Stimulated activated CD8-positive, alpha-beta memory T cell treated with anti-CD3 and anti-CD28 coated beads, Interleukin-4, amount 100 ng/mL, for 24 hours (primary cell): ENCODE results near the gene DMGDH.

ENCODE experiments used
- DNase-seq: peaks from one replicate; pipeline ENCODE4 v3.0.0-alpha.2; 2020; ENCODE audit warnings: low read depth

DMGDH gene

DNA sequence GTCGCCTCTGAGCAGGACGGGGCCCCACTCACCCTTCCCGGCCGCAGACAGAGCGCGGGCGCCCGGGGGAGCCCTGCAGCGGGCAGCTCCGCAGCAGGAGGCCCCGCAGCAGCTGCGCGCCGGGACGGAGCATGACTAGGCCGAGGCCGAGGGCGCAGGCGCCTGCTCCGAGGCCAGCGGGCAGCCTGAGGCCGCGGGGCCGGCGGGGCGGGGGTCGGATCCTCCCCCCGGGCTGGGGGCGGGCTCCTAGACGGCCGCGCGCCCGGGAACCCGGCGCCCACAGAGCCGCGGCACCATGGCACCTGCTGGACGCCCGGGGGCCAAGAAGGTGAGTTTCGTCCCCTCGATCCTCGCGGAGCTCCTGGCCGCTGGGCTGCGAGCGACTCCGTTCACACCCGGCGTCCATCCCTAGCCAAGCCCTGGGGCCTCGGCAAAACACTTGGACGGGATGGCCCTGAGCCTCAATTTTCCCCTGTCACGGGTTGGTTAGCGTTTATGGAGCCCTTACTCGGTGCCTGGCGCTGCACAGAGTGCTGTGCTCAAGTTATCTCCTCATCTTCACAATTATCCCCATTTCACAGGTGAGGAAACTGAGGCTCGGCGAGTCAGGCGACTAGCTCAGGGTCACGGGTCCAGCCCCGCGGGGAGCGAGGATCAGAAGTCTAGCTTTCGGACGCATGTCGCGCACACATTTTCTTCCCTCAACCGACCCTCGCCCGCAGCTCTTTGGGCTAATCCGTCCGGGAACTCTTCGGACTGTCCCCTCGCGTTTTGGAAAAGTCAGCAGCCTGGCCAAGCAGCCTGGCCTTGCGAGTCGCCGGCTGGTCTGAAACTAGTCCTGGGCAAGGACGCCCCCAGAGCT is at the start of gene DMGDH, which contains the start of gene BHMT2:
Gene DMGDH, minus strand, starts transcription at position 187 of the 862 bp plus-strand sequence. Its CDS starts 54 bp downstream, at position 133.
Gene BHMT2, plus strand, starts transcription at position 280 of the 862 bp plus-strand sequence. Its CDS starts 16 bp downstream, at position 296.
- no peak for DNase-seq

DNA sequence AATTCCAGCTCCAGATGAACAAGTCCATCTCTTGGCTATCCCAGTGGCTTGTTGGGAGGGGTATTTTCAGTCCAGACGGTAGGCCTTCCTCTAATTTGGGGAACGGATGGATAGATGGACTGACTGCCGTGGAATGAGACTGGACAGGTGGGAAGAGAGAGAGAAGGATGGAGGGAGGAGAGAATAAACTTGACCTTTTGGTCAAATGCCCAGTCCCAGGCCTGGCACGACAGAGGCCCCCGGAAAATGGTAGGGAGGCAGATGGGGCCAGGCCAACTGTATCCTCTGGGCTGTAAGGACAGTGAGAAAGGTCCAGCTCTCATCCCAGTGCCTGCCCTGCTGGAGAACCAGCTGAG is 43.2 kb upstream of the DMGDH start:
- DNase-seq: no peak

DNA sequence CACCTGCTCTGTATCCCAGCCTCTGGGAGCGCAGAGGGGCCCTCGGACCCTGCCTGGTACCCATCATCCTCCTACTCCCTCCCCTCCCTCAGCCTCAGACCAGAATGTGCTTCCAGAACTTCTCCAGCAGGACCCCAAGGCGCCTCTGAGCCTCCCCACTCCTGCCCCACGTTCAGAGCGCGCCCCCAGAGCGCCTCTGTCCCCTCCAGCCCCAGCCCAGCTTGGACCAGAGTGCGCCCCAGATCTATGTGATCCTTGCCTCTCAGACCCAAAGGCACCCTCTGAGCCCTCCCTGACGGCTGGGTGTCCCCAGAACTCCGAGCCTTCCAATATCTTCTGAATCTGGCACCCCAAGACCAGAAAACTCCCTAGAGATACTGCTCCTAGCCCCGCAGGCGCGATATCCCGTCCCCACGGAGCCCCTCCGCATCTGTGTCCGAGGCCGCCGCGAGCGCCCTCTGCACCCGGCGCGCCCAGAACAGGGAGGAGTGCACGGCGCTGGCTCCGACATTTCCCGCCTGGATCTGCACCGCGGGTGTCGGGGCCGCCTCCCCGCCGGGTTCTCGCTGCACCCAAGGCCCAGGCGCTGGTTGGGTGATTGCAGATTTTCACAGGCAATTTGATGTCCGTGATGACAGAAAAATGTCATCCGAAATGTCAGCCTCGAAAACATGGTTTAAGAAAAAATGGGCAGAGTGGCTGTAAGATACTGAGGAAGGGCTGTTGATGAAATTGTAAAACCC is 42.7 kb upstream of the DMGDH start:
- DNase-seq: no peak

DNA sequence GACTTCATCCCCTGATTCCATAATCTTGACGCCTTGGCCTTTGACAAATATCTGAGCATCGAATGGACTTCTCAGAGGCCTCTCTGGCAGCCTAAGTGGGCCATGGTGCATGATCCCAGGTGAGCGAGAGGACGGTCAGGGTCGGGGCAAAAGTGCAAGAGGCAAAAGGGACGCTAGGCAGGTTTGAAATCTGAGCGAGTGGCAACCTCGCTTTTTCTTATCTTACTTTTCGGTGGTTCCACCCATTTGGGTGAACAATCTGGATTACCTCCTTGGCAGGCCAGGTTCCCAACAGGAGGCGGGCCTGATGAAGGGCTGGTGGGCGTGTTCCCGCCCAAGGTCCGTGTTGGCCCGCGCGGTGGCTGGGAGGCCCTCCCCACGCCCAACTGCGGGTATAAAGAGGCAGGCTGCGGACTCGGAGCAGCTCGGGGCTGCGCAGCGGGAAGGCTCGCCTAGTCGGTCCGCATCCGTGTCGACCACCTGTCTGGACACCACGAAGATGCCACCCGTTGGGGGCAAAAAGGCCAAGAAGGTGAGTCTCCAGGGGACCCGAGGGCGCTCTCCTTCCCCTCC is 42.0 kb upstream of the DMGDH start, which contains the start of gene BHMT:
Gene BHMT, plus strand, starts transcription at position 423 of the 573 bp plus-strand sequence. Its CDS starts 77 bp downstream, at position 500.
- DNase-seq: no peak

DNA sequence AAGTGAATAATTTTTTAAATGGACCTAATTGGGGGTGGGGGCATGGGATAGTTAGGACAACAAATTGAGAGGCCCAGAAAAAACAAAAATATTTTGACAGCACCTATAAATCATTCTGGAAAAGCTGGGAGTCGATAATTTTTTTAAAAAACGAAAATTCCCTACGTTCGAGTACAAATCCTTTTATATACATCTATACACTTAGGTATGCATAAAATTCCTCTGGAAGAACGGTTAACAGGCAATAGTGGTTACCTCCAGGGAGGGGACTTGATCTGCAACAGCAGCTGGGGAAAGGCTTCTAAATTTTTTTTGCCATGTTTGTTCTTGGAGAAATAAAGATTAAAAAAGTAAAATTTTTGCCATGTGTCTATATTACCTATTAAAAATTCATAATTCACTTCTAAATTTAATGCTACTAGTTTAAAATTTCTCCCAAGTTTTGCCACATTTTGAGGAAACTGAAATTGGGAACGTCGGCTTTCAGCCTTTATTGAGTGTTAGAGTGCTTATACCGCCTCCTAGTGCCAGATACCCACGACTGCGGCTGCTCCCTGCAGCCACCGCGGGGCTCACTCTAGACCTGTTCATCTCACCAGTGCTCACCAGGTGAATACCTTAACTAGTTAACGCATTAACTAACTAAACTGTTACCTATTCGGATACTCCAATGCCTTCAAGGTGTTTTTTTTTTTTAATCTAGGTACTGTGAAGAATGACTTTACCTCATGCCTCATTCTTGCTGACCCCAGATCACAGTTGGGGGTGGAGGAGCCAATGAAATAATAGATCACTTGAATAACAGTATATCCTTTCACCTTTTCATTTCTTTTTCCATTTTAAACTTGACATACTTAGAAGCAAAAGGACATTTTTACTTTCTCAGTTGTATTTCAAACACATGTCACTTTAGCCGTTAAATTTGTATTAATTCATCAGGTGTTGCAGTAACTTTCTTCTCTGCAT is 40.3 kb upstream of the DMGDH start:
- peak; percentile 24 for DNase-seq

DNA sequence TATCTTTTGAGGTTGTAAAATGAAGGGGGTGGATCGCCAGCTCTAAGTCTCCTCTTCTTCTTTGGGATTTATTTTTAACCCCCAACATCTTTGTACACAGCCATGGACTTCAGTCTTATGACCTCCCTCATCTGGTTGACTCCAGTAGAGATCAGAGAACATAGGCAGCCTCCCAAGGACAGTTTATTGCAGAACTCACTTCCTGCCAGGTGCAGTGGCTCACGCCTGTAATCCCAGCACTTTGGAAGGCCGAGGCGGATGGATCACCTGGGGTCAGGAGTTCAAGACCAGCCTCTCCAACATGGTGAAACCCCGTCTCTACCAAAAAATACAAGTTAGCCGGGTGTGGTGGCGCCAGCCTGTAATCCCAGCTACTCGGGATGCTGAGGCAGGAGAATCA is 39.3 kb upstream of the DMGDH start:
- no peak for DNase-seq

DNA sequence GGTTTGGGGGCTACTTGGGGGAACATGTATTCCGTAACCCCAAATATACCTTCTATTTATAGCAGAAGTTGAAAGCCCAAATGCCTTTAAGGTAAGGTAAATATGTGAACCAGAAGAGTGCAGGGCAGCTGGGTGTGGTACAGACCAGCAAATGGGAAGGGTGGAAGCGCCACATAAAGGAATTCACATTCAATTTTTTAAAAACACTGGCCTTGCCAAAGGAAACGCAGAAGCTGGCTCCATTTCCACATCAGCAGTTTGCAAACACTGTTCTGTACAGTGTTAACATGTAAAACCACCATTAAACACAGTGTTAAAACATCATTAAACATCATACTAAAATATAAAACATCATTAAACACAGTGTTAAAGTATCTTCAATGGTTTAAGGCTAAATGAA is 38.6 kb upstream of the DMGDH start:
- DNase-seq: no peak

DNA sequence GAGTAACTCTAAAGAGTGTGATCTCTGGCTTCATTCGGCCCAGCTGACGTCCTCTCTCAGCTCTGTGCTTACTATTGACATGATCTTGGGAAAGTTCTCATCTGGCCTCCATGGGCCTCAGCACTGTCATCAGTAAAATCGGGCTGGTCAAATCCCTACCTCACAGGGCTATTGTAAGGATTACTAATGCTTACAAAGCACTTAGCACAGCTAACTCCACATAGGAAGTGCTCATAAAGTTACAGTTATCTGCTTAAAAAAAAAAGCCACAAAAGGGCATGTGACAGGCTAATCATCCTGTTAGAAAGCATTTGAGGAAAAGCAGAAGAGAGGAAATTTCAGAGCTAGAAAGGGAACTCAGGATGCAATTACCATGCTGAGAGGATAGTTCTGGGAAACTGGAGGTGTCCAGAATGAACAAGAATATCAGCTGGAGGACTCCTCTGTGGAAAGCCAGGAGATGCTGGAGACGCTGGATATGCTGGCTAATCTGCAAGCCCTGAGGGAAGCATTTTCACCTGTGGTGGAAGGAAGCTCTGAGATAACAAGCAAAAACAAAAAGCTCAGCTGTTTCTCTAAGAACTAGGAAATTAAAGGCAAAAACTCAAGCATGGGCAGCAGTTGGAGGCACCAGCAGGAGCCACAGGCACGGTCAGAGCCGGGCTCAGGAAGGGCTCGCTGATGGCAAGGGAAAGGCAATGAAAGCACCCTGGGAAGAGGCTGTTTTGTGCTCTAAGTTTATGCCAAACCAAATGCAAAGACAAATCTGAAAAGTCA is 37.7 kb upstream of the DMGDH start:
- DNase-seq: no peak

DNA sequence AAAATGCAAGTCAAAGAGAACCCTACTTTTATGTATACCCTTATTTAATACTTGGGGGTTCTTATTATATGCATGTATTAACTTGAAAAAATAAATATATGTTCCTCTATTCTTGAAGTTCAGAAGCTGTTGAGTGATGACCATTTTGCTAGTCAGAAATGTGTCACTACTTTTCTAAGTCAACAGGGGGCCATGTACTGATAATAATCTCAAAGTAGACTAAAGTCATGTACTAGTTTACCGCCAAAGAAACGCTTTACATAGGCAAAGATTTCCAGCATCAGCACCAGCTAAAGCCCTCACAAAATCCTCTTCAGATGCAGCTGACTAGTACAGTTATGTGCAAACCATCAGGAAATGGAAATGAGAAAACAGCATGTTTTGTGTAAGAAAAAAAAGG is 36.4 kb upstream of the DMGDH start:
- no peak for DNase-seq

DNA sequence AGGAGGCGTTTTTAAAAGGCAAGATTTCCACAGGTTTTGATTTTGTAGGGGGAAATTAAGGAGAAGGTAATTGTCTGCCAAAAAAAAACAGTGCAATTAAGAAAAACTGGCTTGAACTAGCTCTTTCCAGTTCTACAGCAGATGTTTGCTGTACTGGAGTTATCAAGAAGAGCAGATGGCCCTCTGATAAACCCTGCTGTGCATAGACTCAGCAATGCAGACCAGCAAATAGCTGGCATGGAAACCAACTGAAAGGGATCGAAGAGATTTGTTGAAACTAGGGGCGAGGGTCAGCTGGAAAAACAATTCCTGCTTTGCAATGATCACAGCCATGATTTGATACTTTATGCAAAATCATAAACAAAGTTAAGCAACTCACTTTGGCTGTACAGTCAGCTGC is 24.3 kb upstream of the DMGDH start:
- DNase-seq: no peak

DNA sequence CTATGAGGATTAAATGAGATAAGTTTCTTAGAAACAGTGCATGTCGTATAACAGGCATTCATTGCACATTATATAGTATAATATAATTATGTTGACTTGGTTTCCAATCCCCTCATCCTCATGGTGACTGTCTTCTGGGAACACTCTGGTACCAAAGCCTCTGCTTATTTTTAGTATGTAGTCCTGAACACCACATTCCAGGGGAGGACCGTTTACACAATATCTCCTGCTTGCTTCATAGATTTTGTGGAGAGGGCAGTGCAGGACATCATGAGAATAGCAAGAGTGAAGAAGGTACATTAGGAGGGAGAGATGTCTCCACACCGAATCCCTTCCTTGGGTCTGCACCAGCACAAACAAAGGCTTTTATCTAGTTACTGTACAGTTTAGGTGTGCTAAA is 21.6 kb upstream of the DMGDH start:
- DNase-seq: no peak

DNA sequence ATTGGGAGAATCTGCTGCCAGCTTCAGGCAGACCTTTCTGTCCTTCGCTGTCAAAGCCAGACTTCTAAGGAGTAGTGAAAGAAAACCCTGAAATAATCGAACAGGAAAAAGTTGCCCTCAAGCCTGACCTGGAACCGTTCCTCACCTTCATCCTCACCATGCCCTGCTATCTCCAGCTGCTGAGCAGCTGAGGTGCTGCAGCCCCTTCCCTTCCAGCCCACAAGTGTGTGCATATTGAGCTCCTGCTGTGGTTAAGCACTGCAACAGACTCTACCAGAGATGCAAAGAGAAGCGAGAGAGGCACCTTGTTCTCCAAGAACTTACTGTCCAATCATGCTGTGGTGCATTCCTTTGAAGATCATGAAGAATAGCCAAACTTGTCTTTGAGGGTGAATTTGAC is 19.0 kb upstream of the DMGDH start:
- DNase-seq: no peak

DNA sequence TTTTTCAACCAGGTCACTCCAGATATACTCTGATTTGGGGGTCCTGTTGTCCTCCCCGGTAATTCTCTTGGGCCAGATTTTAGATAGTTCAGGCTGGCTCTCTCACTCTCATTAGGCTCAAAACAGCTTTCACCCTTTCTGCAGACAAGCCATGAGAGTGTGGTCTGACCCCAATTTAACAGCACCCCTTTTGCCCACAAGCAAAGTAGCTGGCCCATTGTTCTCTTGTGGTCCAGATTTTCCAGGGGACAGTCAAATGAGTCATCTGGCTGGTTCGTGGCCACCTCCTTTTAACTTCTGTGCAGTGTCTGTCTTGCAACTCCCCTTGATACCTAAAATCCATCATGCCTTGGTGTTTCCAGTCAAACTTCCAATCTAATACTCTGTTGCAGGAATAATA is 16.6 kb upstream of the DMGDH start:
- DNase-seq: no peak

DNA sequence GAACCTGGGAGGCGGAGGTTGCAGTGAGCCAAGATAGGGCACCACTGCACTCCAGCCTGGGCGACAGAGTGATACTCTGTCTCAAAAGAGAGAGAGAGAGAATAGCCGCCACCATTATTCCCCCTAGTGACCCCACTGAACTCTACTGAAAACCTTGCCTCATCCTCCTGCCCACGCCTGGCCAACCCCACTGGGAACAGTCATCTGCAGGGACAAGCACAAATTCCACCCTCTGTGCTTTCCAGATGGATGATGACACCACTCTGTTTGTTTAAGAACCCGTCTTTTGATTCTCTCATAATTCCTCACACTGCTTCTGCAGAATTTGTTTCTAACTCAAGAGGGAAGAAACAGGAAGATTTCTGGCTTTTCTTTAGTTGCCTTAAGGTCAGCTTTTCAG is 12.3 kb upstream of the DMGDH start:
- DNase-seq: no peak

DNA sequence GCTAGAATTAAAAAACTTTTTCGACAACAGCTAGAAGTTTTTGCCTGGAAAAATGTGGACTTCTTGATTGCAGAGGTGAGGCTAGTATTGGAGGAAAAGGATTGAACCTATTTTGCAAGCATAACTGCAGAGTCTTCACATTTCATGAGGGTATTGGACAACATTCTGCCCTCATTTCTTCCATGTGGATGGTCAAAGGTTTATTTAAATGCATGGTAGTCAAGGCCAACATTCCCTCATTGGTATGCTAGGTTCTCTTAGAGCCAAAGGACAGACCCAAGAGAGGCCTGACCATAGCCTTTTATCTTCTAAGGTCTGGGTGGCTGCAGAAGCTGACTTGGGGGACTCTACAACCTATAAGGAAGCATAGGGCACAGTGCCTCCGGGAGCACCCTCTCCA is 11.3 kb upstream of the DMGDH start:
- DNase-seq: no peak

DNA sequence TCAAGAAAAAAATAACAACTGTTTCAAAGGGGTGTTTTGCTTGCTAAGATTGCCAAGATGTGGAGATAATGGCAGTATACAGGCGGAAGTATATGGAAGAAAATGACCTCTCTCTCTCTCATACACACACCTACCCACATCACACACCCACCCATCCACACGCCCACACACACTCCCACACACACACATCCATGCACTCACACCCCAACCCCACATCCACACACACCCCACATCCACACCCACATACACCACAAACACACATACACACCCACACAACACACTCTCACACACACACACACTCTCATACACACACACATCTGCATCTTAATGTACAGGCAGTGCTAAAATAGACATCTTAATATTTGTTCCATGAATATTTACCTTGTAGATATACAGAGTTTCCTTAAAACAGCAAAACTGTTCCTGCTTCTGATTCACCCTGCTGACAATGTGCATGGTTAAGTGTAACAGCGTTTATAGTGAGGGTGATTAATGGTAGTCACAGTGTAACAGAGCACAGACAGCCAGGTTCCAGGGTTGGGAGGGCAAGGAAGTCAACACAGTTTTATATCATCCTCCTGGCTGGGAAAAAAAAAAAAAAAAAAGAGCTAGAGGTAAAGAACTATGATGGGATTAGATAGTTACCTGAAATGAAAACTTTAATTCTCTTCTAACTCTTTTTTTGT is 8.3 kb upstream of the DMGDH start:
- no peak for DNase-seq

DNA sequence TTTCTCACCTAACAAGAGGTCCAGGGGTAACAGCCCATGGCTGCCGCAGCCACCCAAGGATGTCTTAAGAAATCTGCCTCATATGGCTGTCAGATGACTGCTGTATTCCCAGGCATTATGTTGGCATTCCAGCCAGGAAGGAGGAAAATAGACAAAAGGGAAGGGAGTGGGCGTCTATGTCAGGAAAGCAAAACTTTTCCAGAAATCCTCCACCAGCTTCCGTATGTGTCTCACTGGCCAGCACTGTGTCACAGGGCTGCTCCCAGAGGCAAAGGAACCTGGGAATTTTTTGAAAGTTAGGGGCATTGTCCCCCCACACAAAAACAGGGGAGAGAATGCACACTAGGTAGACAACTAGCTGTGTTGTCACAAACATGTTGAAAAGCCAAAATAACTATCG is 7.3 kb upstream of the DMGDH start:
- DNase-seq: no peak

DNA sequence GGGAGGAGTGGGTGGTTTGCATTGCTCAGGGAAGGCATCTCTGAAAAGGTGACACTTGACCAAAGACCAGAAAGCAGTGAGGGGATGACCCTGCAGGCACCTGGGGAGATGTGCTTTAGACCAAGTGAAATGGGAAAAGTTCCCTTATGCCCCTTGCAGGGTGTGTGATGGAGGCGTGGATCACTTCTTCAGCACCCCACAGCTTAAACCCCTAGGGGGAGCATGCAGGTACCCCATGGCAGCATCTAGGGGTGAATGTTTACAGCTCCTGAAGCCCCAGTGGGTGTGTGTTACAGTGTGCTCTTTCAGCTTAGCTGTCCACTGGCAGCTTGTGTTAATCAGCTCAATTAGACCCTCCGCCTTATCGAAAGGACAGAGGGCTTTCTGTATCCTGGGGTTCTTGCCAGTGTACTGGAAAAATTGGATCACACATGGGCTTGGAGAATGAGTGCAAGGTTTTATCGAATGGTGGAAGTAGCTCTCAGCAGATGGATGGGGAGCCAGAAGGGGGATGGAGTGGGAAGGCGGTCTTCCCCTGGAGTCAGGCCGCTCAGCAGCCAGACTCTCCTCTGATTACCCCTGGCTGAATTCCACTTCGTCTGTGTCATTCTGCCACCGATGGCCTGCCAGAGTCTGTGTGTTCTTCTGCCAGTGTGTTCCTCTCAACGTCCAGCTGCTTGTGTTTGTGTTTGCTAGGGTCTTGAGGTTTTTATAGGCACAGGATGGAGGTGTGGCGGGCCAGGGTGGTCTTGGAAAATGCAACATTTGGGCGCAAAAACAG is 6.4 kb upstream of the DMGDH start:
- DNase-seq: no peak

DNA sequence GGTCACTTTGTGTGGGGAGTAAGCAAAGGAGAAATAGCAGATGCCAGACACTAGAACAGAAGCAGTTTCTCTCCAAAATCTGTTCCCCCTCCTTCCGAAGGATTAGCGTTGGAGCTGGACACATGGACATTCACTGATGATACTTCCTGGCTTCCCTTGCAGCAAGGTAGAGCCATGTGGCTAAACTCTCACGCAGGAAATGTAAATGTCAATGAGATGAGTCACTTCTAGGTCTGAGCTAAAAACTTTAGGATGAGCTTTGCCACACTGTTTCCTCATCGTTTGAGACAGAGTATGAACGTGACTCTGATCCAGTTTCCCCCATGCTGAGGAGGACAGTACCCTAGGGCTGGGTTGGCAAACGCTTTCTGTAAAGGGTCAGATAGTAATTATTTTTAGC is 5.2 kb upstream of the DMGDH start:
- no peak for DNase-seq

DNA sequence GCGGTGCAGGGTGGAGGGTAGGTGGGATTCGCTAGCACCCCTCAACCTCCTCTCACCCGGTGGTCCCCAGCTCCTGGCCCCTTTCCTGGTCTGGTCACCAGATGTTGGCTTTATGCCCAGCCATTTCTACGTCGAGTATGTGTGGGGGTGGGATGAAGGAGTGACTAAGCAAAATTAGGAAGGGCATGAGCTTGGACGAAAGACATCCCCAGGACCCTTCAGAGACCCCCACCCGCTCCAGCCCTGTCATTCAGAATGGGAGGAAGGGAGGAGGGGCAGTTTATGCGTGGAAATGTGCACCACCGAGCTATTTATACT is 835 bp upstream of the DMGDH start:
- DNase-seq: no peak
